Measurements from ENCODE around the gene DGCR2.

GRCh38 chr22:19132153-19132552, 9.9 kb upstream of the DGCR2 start:
- TF ChIP-seq POLR2A (IDR thresholded peaks at IDR 0.05; ENCODE audit: low read length) (no peak), GATA1 (IDR thresholded peaks at IDR 0.05; ENCODE audit: low read depth, low read length) (no peak)

Data from erythroblast (primary cell).